ENCODE results near the gene IPO9. TPM values are rescaled to one million over a fixed set of nuclear protein-coding genes. Genes with fewer than 3 reads are reported as not detected.
"Not testable (repeated sequence)": the region's sequence is repeated elsewhere in the genome, so short reads cannot be mapped to it uniquely, and the experiment has no call there.

IPO9 gene
- total RNA-seq, 1 donor from 2014 or later, result 47.1 TPM

- H3K4me3 Mint-ChIP-seq (ENCODE audit: unreplicated experiment), result peak overlapping the region; percentile 90
- H3K27me3 Mint-ChIP-seq (ENCODE audit: low read depth), result no peaks in the 10 kb centered on the region
- peak overlapping the region; percentile 99 for H3K27ac Mint-ChIP-seq (ENCODE audit: unreplicated experiment)
- peaks cover 72% of the 10 kb centered on the region for H3K4me1 Mint-ChIP-seq (ENCODE audit: low read depth)
- no peak for TF ChIP-seq CTCF (IDR thresholded peaks at IDR 0.05)
- no peaks in the 10 kb centered on the region for H3K9me3 Mint-ChIP-seq (ENCODE audit: low read depth)
- DNase-seq (ENCODE audit: low spot score), result no peak
- peaks cover 3% of the 10 kb centered on the region for H3K36me3 Mint-ChIP-seq (ENCODE audit: low read depth)
These were observed 639 bp upstream of the IPO9 start for GRCh38 chr1:201828217-201828819.

- Mint-ChIP-seq H3K4me1 (ENCODE audit: low read depth) (peaks cover 72% of the 10 kb centered on the region), H3K27me3 (ENCODE audit: low read depth) (no peaks in the 10 kb centered on the region), H3K27ac (ENCODE audit: unreplicated experiment) (no peak overlapping the region), H3K9me3 (ENCODE audit: low read depth) (no peaks in the 10 kb centered on the region), H3K36me3 (ENCODE audit: low read depth) (no peaks in the 10 kb centered on the region), H3K4me3 (ENCODE audit: unreplicated experiment) (no peak overlapping the region)
- no peak for TF ChIP-seq CTCF (IDR thresholded peaks at IDR 0.05)
- no peak for DNase-seq (ENCODE audit: low spot score)
These were observed 2.4 kb downstream of the IPO9 start for GRCh38 chr1:201831371-201831770.

- DNase-seq (ENCODE audit: low spot score), result no peak
- peaks cover 49% of the 10 kb centered on the region for H3K4me1 Mint-ChIP-seq (ENCODE audit: low read depth)
These were observed 5.7 kb downstream of the IPO9 start for GRCh38 chr1:201834621-201835020.

GRCh38 chr1:201838381-201838780 is 9.4 kb downstream of the IPO9 start:
- no peaks in the 10 kb centered on the region for H3K9me3 Mint-ChIP-seq (ENCODE audit: low read depth)
- no peak for TF ChIP-seq CTCF (IDR thresholded peaks at IDR 0.05)
- H3K27me3 Mint-ChIP-seq (ENCODE audit: low read depth), result no peaks in the 10 kb centered on the region
- no peak overlapping the region for H3K4me3 Mint-ChIP-seq (ENCODE audit: unreplicated experiment)
- peak overlapping the region; percentile 24 for H3K27ac Mint-ChIP-seq (ENCODE audit: unreplicated experiment)
- no peak for DNase-seq (ENCODE audit: low spot score)
- H3K4me1 Mint-ChIP-seq (ENCODE audit: low read depth), result peaks cover 31% of the 10 kb centered on the region
- no peaks in the 10 kb centered on the region for H3K36me3 Mint-ChIP-seq (ENCODE audit: low read depth)

More at GRCh38 chr1:201834621-201835020, 5.7 kb downstream of the IPO9 start:
- no peak overlapping the region for H3K27ac Mint-ChIP-seq (ENCODE audit: unreplicated experiment)
- TF ChIP-seq CTCF (IDR thresholded peaks at IDR 0.05), result no peak
- no peaks in the 10 kb centered on the region for H3K36me3 Mint-ChIP-seq (ENCODE audit: low read depth)
- H3K4me3 Mint-ChIP-seq (ENCODE audit: unreplicated experiment), result no peak overlapping the region
- no peaks in the 10 kb centered on the region for H3K27me3 Mint-ChIP-seq (ENCODE audit: low read depth)
- H3K9me3 Mint-ChIP-seq (ENCODE audit: low read depth), result no peaks in the 10 kb centered on the region

GRCh38 chr1:201839089-201839488 is 10.1 kb downstream of the IPO9 start:
- not testable (repeated sequence) for H3K27ac Mint-ChIP-seq (ENCODE audit: unreplicated experiment); H3K27me3 Mint-ChIP-seq (ENCODE audit: low read depth); H3K9me3 Mint-ChIP-seq (ENCODE audit: low read depth); H3K4me3 Mint-ChIP-seq (ENCODE audit: unreplicated experiment); H3K36me3 Mint-ChIP-seq (ENCODE audit: low read depth); DNase-seq (ENCODE audit: low spot score)
- H3K4me1 Mint-ChIP-seq (ENCODE audit: low read depth), result peaks cover 29% of the 10 kb centered on the region

GRCh38 chr1:201840055-201840454 is 11.1 kb downstream of the IPO9 start:
- no peak for TF ChIP-seq CTCF (IDR thresholded peaks at IDR 0.05)
- H3K27ac Mint-ChIP-seq (ENCODE audit: unreplicated experiment), result no peak overlapping the region
- no peaks in the 10 kb centered on the region for H3K9me3 Mint-ChIP-seq (ENCODE audit: low read depth)
- DNase-seq (ENCODE audit: low spot score), result no peak
- H3K36me3 Mint-ChIP-seq (ENCODE audit: low read depth), result no peaks in the 10 kb centered on the region
- H3K4me1 Mint-ChIP-seq (ENCODE audit: low read depth), result peaks cover 22% of the 10 kb centered on the region
- no peak overlapping the region for H3K4me3 Mint-ChIP-seq (ENCODE audit: unreplicated experiment)
- no peaks in the 10 kb centered on the region for H3K27me3 Mint-ChIP-seq (ENCODE audit: low read depth)
